ENCODE data around the gene KDELR3.
"Not testable (repeated sequence)": the region's sequence is repeated elsewhere in the genome, so short reads cannot be mapped to it uniquely, and the experiment has no call there.

The KDELR3 gene

GRCh38 chr22:38456841-38457699, 10.8 kb upstream of the KDELR3 start:
- no peak for DNase-seq (ENCODE audit: low read depth)

- DNase-seq (ENCODE audit: low read depth): no peak
Measured at GRCh38 chr22:38460426-38460840, 7.5 kb upstream of the KDELR3 start.

GRCh38 chr22:38461057-38461413, 6.9 kb upstream of the KDELR3 start:
- no peak for DNase-seq (ENCODE audit: low read depth)

GRCh38 chr22:38461414-38462081, 6.3 kb upstream of the KDELR3 start:
- peak; percentile 68 for DNase-seq (ENCODE audit: low read depth)

GRCh38 chr22:38462960-38463784, 4.7 kb upstream of the KDELR3 start:
- no peak for DNase-seq (ENCODE audit: low read depth)

- no peak for DNase-seq (ENCODE audit: low read depth)
Measured at GRCh38 chr22:38464992-38465672, 2.8 kb upstream of the KDELR3 start.

GRCh38 chr22:38465673-38466490, 2.0 kb upstream of the KDELR3 start:
- no peak for DNase-seq (ENCODE audit: low read depth)

GRCh38 chr22:38467438-38467903, 425 bp upstream of the KDELR3 start:
- no peak for DNase-seq (ENCODE audit: low read depth)

GRCh38 chr22:38468443-38469305, 778 bp downstream of the KDELR3 start:
- no peak for DNase-seq (ENCODE audit: low read depth)

GRCh38 chr22:38469306-38469781, 1.4 kb downstream of the KDELR3 start:
- DNase-seq (ENCODE audit: low read depth): no peak

- DNase-seq (ENCODE audit: low read depth): not testable (repeated sequence)
Measured at GRCh38 chr22:38470179-38470578, 2.3 kb downstream of the KDELR3 start.

GRCh38 chr22:38471237-38471636, 3.3 kb downstream of the KDELR3 start:
- no peak for DNase-seq (ENCODE audit: low read depth)

GRCh38 chr22:38474003-38474607, 6.2 kb downstream of the KDELR3 start:
- no peak for DNase-seq (ENCODE audit: low read depth)

GRCh38 chr22:38477585-38477984, 9.7 kb downstream of the KDELR3 start:
- no peak for DNase-seq (ENCODE audit: low read depth)

GRCh38 chr22:38479096-38479837, 11.4 kb downstream of the KDELR3 start:
- no peak for DNase-seq (ENCODE audit: low read depth)

- no peak for DNase-seq (ENCODE audit: low read depth)
Measured at GRCh38 chr22:38481162-38481870, 13.4 kb downstream of the KDELR3 start.

GRCh38 chr22:38481871-38482332, 14.0 kb downstream of the KDELR3 start:
- no peak for DNase-seq (ENCODE audit: low read depth)
